Calu3 (cell line): Measurements from ENCODE around the gene LRMDA. TPM values are rescaled to one million over a fixed set of nuclear protein-coding genes. Genes with fewer than 3 reads are reported as not detected.

ENCODE experiments used
- BruUV-seq: library from RNA; stranded (reverse); fragments of 400-500 nt; replicated peaks from 2 replicates; lab custom pipeline; 2021; lab: Mats Ljungman, UMichigan
- CTCF ChIA-PET: fragments of 300-600 bp; sonication (Branson Sonifier 250); formaldehyde crosslinking; loops from one replicate; lab custom pipeline; 2022; ENCODE audit warnings: antibody characterized with exemption; lab: Charles Lee
- DNase-seq: peaks from one replicate; pipeline ENCODE4 v3.0.0; 2022
- H3K27ac Mint-ChIP-seq: one replicate; pipeline ENCODE4 v1.8.0; 2022; ENCODE audit warnings: mixed read lengths; ENCODE audit not compliant: unreplicated experiment
- H3K27me3 Mint-ChIP-seq: one replicate; pipeline ENCODE4 v1.8.0; 2022; ENCODE audit warnings: mixed read lengths; ENCODE audit not compliant: unreplicated experiment
- H3K36me3 Mint-ChIP-seq: one replicate; pipeline ENCODE4 v1.8.0; 2022; ENCODE audit warnings: mild to moderate bottlenecking, moderate library complexity, mixed read lengths; ENCODE audit not compliant: insufficient read depth, unreplicated experiment
- H3K4me1 Mint-ChIP-seq: one replicate; pipeline ENCODE4 v1.8.0; 2022; ENCODE audit warnings: mild to moderate bottlenecking, low read depth, mixed read lengths; ENCODE audit not compliant: unreplicated experiment
- H3K4me3 Mint-ChIP-seq: one replicate; pipeline ENCODE4 v1.8.0; 2022; ENCODE audit warnings: mild to moderate bottlenecking, low read depth, moderate library complexity, mixed read lengths; ENCODE audit not compliant: unreplicated experiment
- H3K9me3 Mint-ChIP-seq: one replicate; pipeline ENCODE4 v1.8.0; 2022; ENCODE audit warnings: low read depth, mixed read lengths; ENCODE audit not compliant: unreplicated experiment
- CTCF ChIP-seq: fragments of 200-600 bp; IDR thresholded peaks from one replicate; pipeline ENCODE4 v1.8.0; 2022; ENCODE audit warnings: antibody characterized with exemption; ENCODE audit not compliant: unreplicated experiment
- intact Hi-C: fragments of 100-400 bp; cut with micrococcal nuclease; formaldehyde crosslinking; loops from one replicate; pipeline ENCODE4 v1.10.0; 2022; ENCODE audit not compliant: unreplicated experiment
- total RNA-seq: library from RNA; stranded (reverse); gene quantifications from 2 replicates; pipeline ENCODE4 v1.2.3, GENCODE V29; 2022

The LRMDA gene
- total RNA-seq, 1 experiment from 2014 or later = 7.6 TPM

GRCh38 chr10:75951627-75952026 is 520.2 kb downstream of the LRMDA start:
- H3K27ac Mint-ChIP-seq = no peak overlapping the region
- no peak for DNase-seq

GRCh38 chr10:75952093-75952492 is 520.7 kb downstream of the LRMDA start:
- intact Hi-C loops = no loop called here
- TF ChIP-seq CTCF = no peak
- H3K4me1 Mint-ChIP-seq = no peaks in the 10 kb centered on the region
- no TSS peak for BruUV-seq
- H3K4me3 Mint-ChIP-seq = no peak overlapping the region
- H3K27ac Mint-ChIP-seq = no peak overlapping the region
- DNase-seq = no peak
- peaks cover 35% of the 10 kb centered on the region for H3K27me3 Mint-ChIP-seq
- CTCF ChIA-PET = no interaction called here
- H3K9me3 Mint-ChIP-seq = peaks cover 4% of the 10 kb centered on the region
- no peaks in the 10 kb centered on the region for H3K36me3 Mint-ChIP-seq

More at GRCh38 chr10:75951627-75952026, 520.2 kb downstream of the LRMDA start:
- Mint-ChIP-seq H3K4me1 (no peaks in the 10 kb centered on the region), H3K27me3 (peaks cover 35% of the 10 kb centered on the region), H3K4me3 (no peak overlapping the region), H3K36me3 (no peaks in the 10 kb centered on the region), H3K9me3 (peaks cover 4% of the 10 kb centered on the region)
- CTCF ChIA-PET = no interaction called here
- no peak for TF ChIP-seq CTCF
- intact Hi-C loops = no loop called here
- no TSS peak for BruUV-seq

- H3K27ac Mint-ChIP-seq = no peak overlapping the region
- H3K27me3 Mint-ChIP-seq = peaks cover 44% of the 10 kb centered on the region
- intact Hi-C loops = no loop called here
- no peaks in the 10 kb centered on the region for H3K4me1 Mint-ChIP-seq
- no peaks in the 10 kb centered on the region for H3K36me3 Mint-ChIP-seq
- CTCF ChIA-PET = interaction anchor here (0.6 kb wide), 1 partner anchor 27 kb away, joined by 3 read pairs; no protein-coding TSS in a partner anchor
- no peak for TF ChIP-seq CTCF
- H3K4me3 Mint-ChIP-seq = no peak overlapping the region
- peaks cover 4% of the 10 kb centered on the region for H3K9me3 Mint-ChIP-seq
- no TSS peak for BruUV-seq
- DNase-seq = no peak
These were observed 523.1 kb downstream of the LRMDA start for GRCh38 chr10:75954486-75954885.

GRCh38 chr10:75955973-75956502 is 524.6 kb downstream of the LRMDA start:
- CTCF ChIA-PET = interaction anchor here (0.6 to 1.3 kb wide), 3 partner anchors 15 to 220 kb away, joined by 3 to 4 read pairs (median 3); no protein-coding TSS in a partner anchor
- BruUV-seq = no TSS peak
- intact Hi-C loops = no loop called here
- Mint-ChIP-seq H3K27me3 (peaks cover 33% of the 10 kb centered on the region), H3K36me3 (no peaks in the 10 kb centered on the region), H3K27ac (no peak overlapping the region), H3K9me3 (no peaks in the 10 kb centered on the region), H3K4me3 (no peak overlapping the region), H3K4me1 (no peaks in the 10 kb centered on the region)
- no peak for DNase-seq
- no peak for TF ChIP-seq CTCF
